GM19463 (cell line): Measurements from ENCODE around the gene FOXG1.

Experiments used
- ATAC-seq: cut with Tn5 transposase; IDR thresholded peaks from one replicate; pipeline ENCODE4 v1.9.1; 2021; ENCODE audit warnings: mild to moderate bottlenecking, moderate library complexity; ENCODE audit not compliant: unreplicated experiment

The FOXG1 gene

DNA sequence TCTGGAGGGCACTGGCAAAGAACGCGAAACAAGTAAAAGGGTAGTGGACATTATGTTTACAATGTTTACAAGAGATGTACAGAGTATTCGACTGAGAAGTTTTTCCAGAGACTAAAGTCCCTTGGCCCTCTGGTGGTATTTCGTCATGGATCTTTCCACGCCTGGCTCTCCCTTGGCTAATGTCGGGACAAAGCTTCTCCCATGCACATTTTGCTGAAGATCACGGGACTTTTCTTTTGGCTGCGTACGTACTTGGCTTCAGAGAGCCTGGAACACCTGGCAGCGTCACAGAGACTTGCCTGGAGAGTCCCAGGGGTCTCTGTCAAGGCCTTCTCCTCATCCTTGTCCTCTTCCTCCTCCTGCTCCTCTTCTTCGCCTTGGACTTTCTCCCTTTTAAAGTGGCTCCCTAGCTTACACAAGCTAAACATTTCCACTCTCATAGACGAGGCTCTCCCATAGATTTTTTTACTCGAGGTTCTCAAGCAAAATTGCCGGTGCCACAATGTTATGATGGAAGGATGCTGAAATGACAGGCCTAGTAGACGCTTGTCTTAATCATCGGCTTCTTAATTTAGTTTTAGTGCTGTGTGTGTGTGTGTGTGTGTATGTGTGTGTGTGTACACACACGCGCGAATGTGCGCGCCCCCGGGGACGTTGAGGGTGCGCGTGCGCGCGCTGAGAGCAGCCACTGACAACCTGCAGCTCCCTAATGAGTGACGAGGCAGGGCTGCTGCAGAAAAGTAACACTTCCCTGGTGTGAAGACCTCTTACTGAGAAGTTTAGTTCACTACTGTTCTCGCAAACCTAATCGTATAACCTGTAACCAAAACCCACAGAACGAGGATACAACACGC lies 4.9 kb upstream of the FOXG1 start:
- ATAC-seq, result no peak

DNA sequence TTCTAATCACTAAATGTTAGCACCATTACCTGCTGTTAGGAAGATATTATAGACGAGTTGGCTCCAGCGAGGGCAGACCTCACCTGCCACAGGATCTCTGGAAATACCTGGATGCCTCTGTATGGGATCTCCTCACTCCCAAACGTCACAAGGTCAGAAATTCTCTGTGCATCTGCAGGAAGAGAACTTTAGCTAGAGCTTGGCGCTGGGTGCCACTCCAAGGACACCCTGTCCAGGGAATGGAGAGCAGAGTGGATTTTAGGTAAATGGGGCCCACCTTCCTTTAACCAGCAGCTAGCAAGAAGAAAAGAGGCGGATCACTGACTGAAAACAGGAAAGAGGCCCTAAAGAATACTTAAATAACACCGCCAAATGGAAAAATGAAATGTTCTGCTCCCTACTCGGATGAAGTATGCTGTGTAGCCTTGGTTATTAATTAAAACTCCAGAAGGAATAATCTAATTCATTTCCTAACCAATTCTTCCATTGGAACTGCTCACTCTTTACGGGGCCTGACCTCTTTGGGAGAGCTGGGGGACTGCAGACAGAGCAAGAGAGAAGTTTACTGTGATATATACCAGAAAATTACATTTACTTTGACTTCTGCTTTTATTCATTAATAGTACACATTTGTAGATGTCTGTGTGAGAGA lies 4.2 kb upstream of the FOXG1 start:
- no peak for ATAC-seq

DNA sequence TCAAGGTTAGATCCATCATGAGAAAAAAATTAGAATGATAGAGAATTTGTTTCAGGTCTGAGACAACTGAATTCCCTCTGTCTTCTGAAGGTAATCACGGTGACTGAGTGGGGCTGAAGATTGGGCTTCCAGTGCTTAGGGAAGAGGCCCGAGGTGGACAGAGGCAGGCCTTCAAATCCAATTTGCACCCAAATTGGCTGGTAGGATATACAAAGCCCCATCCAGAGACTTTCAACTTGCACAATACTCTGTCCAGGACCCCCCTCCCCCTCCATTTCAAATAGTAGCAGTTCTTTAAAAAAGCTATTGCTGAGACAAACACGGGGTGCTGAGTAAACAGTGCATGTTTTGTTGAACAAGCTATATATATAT lies 3.6 kb upstream of the FOXG1 start:
- ATAC-seq, result no peak

DNA sequence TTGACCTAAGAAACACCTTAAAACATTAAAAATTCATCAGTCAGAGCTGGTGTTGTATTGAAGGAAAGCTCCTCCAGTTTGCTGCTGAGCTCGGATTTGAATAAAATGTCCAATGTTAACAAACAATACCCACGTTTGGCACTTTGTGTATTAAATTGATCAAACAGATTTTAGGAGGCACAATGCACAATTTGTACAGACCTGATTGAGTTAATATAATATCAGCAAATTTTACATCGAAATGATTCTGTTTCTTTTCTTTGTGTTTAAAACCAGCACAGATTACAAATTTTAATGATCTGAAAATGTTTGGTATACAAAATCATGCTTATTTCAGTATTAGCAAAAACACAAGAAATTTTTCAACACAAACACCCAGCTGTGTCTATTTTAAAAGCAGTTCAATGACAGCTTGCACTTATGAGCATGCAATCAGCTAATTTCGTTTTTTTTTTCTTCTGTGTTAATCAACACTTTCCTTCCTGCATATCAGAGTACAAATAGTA lies 2.8 kb upstream of the FOXG1 start:
- ATAC-seq, result no peak

DNA sequence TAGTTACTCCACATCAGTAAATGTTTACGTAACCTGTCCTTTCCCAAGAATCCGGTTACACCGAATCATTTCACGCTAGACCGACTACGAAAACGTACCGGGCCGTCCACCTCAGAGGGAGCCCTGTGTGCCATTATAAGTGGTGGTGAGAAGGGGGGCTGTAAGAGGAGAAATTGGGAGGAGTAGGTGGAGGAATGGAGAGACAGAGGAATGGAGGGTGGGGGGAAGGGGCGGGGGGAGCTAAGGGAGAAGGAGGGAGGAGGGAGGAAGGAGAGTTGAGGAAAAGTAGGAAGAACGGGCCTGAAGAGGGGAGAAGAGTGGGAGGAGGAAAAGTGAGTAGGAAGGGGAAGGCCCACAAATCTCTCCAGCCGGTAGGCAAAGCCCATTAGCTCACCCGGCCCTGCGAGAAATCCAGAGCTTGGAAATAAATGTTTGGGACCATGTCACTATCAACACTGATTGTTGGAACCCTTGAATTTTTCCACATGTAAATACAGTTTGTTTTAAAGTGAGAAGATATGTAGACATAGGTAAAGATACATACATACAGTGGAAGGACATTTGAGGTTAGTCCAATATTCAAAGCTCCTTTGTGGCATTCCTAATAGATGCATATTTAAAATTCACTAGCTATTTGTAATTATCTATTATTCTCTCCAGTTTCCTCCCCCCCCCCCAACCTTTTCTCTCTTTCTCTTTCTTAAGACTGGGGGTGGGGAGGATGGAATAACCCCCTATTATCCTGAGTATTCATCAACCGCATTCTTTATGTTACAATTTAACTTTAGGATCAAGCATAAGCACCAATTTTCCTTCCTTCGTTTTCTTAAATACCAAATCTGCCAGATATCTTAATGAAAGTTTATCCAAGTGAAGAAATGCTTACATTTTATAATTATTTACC lies 2.1 kb upstream of the FOXG1 start:
- ATAC-seq, result no peak

DNA sequence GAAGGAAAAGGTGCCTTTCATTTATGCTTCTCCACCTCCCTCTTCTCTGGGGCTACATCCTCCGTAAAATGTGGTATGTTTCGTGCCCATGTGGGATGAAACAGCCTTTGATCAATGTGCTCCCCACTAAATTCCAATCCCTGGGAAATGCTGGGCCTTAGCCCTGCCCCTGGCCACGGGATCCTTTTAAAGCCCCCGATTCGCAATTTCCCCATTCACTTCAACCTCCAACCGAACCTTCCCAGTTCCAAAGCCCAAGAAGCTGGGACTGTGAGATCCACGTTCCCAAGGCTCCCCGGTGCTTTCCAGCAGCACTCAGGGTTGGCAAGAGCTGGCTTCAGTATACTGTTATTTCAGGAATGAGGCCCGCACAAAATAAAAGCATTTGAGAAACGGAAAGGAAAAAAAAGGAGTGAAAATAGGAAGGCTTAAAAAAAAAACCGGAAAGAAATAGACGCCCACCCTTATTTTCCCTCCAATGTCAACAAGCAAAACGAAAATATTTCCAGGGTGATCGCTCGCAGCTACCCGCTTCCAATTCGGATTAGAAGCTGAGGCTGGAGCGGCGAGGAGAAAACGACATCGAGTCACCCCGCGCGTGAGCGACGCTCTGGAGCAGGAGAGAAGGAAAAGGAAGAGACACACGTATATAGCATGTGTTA lies 1.3 kb upstream of the FOXG1 start:
- no peak for ATAC-seq

DNA sequence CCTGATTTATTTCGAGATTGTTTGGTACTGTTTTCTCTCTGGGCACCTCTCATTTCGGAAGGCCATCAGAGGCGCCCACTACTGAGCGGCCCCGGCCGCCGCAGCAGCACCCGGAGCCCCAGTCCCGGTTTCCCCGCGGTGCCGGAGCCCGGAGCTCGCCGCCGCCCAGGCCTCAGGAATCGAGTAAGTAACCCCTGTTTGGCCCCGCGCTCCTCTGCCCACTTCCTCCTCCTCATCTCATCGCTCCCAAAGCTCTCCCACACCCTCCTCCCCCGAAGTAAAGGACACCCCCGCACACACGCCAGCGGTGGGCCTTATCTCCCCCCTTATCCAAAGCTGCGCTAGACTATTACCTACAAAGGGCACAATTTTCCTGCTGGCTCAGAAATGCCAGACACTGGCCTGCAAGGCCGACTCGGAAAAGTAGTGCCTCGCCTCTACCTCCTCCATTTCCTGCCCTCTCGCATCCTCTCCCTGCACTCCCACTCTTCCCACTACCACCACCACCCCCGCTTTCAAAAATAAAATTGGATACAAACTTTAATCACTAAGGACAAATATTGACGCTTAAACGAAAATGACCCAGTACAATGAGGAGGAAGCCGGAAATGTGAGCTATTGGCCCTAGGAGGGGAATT lies 637 bp upstream of the FOXG1 start:
- peak; percentile 7 for ATAC-seq

DNA sequence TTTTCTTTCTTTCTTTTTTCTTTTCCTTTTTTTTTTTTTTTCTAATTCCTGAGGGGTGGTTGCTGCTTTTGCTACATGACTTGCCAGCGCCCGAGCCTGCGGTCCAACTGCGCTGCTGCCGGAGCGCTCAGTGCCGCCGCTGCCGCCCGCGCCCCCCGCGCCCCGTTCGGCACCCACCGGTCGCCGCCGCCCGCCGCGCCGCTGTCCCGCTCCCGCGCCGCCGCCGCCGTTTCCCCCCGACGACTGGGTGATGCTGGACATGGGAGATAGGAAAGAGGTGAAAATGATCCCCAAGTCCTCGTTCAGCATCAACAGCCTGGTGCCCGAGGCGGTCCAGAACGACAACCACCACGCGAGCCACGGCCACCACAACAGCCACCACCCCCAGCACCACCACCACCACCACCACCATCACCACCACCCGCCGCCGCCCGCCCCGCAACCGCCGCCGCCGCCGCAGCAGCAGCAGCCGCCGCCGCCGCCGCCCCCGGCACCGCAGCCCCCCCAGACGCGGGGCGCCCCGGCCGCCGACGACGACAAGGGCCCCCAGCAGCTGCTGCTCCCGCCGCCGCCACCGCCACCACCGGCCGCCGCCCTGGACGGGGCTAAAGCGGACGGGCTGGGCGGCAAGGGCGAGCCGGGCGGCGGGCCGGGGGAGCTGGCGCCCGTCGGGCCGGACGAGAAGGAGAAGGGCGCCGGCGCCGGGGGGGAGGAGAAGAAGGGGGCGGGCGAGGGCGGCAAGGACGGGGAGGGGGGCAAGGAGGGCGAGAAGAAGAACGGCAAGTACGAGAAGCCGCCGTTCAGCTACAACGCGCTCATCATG lies 654 bp downstream of the FOXG1 start:
- ATAC-seq, result no peak

DNA sequence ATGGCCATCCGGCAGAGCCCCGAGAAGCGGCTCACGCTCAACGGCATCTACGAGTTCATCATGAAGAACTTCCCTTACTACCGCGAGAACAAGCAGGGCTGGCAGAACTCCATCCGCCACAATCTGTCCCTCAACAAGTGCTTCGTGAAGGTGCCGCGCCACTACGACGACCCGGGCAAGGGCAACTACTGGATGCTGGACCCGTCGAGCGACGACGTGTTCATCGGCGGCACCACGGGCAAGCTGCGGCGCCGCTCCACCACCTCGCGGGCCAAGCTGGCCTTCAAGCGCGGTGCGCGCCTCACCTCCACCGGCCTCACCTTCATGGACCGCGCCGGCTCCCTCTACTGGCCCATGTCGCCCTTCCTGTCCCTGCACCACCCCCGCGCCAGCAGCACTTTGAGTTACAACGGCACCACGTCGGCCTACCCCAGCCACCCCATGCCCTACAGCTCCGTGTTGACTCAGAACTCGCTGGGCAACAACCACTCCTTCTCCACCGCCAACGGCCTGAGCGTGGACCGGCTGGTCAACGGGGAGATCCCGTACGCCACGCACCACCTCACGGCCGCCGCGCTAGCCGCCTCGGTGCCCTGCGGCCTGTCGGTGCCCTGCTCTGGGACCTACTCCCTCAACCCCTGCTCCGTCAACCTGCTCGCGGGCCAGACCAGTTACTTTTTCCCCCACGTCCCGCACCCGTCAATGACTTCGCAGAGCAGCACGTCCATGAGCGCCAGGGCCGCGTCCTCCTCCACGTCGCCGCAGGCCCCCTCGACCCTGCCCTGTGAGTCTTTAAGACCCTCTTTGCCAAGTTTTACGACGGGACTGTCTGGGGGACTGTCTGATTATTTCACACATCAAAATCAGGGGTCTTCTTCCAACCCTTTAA lies 1.5 kb downstream of the FOXG1 start:
- peak; percentile 35 for ATAC-seq

DNA sequence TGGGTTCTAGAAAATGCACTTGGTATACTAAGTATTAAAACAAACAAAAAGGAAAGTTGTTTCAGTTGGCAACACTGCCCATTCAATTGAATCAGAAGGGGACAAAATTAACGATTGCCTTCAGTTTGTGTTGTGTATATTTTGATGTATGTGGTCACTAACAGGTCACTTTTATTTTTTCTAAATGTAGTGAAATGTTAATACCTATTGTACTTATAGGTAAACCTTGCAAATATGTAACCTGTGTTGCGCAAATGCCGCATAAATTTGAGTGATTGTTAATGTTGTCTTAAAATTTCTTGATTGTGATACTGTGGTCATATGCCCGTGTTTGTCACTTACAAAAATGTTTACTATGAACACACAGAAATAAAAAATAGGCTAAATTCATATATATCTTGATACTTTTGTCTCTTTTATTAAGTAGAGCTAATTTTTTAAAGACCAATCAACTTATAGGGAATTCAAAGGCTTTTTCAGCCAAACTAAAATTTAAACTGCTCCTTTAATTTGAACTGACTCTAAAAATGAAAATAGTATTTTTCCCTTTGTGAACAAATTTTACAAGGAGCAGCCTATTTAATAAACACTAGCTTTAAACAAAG lies 2.8 kb downstream of the FOXG1 start:
- no peak for ATAC-seq

DNA sequence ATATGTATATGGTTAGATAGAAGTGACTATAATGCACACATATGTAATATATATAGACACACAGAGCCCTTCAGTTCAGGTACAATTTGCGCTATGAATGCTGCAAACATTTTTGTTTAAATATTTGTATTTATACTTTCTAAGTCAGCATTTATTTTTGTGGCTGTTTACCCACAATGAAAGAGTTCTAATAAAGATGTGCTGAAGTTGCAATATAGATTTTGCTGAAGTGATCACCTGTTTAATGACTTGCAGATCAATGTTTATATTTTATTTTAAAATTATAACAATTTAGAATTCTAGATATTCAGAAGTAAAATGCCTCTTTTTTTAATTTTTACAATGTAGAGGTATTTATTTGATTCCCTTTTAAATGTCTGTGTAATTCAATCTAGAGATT lies 3.5 kb downstream of the FOXG1 start:
- no peak for ATAC-seq

DNA sequence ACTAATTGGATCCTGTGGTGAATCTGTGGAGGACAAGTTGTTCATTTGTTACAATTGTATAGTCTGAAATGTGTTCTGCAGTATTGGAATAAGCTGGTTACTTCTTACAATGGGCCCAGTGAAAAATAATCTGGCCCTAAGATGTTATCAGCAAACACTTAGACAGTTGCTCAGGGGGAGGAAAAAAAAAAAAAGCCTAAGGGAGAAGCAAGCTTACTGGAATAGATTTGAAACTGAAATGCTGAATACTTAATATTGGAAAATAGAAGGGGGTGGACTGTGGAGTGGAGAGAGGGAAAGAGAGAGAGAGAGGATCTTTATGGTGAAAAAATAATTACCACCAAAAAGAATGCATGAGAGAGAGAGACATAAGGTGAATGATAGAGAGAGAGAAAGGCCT lies 4.0 kb downstream of the FOXG1 start:
- no peak for ATAC-seq

DNA sequence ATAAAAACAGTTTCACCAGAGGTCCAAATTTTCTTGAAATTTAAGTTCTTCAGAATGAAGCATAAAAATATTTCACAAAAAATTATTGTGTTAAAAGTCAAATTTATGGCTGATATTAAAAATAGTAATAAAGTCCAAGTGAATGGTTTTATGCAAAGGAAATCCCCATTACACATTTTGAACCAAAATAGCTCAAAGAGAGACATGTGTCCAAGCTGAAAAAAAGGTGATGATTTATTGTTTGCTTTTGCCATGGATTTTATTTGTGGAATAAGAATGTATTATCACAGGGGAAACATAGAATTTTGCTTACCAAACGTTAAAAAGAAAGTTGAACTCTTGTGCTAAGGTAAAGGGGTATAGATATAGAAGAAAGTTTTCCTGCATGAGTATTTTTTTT lies 4.6 kb downstream of the FOXG1 start:
- ATAC-seq, result no peak

DNA sequence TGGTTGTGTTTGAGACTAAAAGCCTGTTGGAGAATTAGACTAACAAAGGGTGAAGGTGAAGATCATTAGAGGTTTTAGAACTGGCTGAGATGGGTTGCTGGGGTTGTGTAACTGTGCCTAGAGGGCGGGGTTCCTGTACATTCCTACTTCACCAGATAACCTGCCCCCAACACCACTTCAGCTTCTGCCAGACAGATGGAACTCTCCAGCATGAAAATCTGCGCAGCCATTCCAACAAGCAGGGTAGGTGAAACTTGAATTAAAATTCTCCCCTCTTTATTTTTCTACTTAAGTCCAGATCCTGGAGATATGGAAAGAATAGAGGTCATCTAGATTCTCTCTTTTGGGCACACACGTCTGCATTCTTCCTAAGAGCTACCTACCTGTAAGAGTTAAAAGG lies 6.0 kb downstream of the FOXG1 start:
- ATAC-seq, result no peak

DNA sequence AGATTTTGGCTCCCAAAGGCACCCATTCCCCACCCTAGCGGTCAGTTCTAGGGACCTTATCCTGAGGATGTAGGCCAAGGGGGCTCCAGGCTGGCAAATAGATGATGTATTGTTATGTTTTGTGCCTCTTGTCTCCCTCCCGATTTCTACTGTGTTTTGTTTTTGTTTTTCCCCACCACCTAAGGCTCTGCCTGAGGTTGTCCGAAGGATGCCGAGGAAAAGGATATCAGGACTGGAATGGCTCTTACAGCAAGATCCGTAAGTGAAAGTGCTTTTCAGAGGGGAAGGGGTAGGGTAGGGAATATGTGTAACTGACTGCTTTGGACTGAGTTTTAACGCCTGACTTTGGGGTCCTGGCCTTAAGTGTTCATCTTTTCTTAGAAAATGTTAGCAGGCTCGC lies 6.6 kb downstream of the FOXG1 start:
- ATAC-seq, result no peak

DNA sequence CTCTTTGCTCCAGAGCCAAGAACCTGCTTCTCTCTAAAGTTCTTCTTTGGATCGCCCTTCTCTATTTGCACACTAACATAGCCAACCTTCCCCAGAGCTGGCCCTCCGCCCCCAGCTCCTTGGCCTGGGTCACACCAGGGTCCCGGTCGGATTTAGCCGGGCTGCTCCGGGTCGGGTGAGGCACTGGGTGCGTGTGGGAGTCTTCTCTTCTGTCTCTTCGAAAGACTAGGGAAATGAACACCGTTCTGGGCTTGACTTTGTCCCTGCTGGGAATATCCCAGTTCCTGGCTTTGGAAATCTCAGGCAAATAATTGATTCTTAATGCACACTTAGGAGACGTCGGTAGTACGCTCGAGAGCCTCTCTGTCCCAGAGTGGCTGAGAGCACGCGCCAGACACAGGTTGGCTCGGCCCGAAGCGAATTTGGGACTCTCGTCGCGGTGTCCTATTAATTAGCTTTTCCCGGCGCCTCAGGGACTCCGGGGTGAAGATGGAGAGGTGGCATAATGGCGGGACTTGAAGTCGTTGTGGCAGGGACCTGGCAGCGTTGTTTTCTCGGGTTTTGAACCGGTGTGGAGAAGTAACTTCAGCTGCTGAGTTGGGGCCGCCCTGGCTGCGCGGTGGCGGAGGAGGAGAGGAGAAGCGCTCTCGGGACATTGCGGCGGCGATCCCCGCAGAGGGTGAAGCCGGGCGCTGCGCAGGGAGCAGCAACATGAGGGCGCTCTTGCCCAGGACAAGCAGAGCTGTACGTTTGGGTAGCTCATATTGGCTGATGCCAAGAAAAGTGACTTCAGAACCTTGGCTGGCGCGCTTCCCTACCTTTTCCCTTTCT lies 7.5 kb downstream of the FOXG1 start:
- ATAC-seq, result peak; percentile 97
